HG02884 (cell line): ENCODE results near the gene VLDLR.

Source experiments
- ATAC-seq: cut with Tn5 transposase; IDR thresholded peaks from one replicate; pipeline ENCODE4 v1.9.1; 2021; ENCODE audit warnings: mild to moderate bottlenecking, moderate library complexity; ENCODE audit not compliant: unreplicated experiment

The VLDLR gene

GRCh38 chr9:2621722-2622460, at the start of gene VLDLR:
Gene VLDLR (plus strand): TSS chr9:2621787. CDS start chr9:2622190, 403 bp downstream.
- peak; percentile 28 for ATAC-seq

- ATAC-seq, result no peak
These were observed 47.4 kb upstream of the VLDLR start for GRCh38 chr9:2574203-2574602.

- ATAC-seq, result no peak
These were observed 45.0 kb upstream of the VLDLR start for GRCh38 chr9:2576631-2577030.

- ATAC-seq, result no peak
These were observed 38.1 kb upstream of the VLDLR start for GRCh38 chr9:2583308-2584013.

GRCh38 chr9:2591967-2592366, 29.6 kb upstream of the VLDLR start:
- no peak for ATAC-seq

- ATAC-seq, result no peak
These were observed 27.8 kb upstream of the VLDLR start for GRCh38 chr9:2593744-2594143.

- ATAC-seq, result no peak
These were observed 25.6 kb upstream of the VLDLR start for GRCh38 chr9:2595973-2596372.

GRCh38 chr9:2597483-2597882, 24.1 kb upstream of the VLDLR start:
- ATAC-seq, result no peak

- no peak for ATAC-seq
These were observed 21.7 kb upstream of the VLDLR start for GRCh38 chr9:2599896-2600295.

- no peak for ATAC-seq
These were observed 21.3 kb upstream of the VLDLR start for GRCh38 chr9:2600307-2600706.

GRCh38 chr9:2601785-2602378, 19.7 kb upstream of the VLDLR start:
- no peak for ATAC-seq

GRCh38 chr9:2602704-2603116, 18.9 kb upstream of the VLDLR start:
- ATAC-seq, result peak; percentile 81

GRCh38 chr9:2603621-2604020, 18.0 kb upstream of the VLDLR start:
- ATAC-seq, result no peak

- ATAC-seq, result no peak
These were observed 16.3 kb upstream of the VLDLR start for GRCh38 chr9:2605246-2605645.

GRCh38 chr9:2608276-2608675, 13.3 kb upstream of the VLDLR start:
- no peak for ATAC-seq

GRCh38 chr9:2610985-2611384, 10.6 kb upstream of the VLDLR start:
- ATAC-seq, result no peak

GRCh38 chr9:2611961-2612360, 9.6 kb upstream of the VLDLR start:
- no peak for ATAC-seq

GRCh38 chr9:2613730-2614271, 7.8 kb upstream of the VLDLR start:
- no peak for ATAC-seq

GRCh38 chr9:2615497-2615896, 6.1 kb upstream of the VLDLR start:
- no peak for ATAC-seq

- ATAC-seq, result peak; percentile 40
These were observed 4.8 kb upstream of the VLDLR start for GRCh38 chr9:2616692-2617377.

- no peak for ATAC-seq
These were observed 3.3 kb upstream of the VLDLR start for GRCh38 chr9:2618289-2618688.
